CD14-positive monocyte (primary cell): ENCODE measurements around the gene ARID3C. TPM values are rescaled to one million over a fixed set of nuclear protein-coding genes. Genes with fewer than 3 reads are reported as not detected.

ENCODE experiments used
- DNase-seq, 3 donors: peaks; one replicate each; pipeline ENCODE4 v3.0.0-alpha.2; 2011 to 2022
- H2AFZ ChIP-seq: 2 replicates; pipeline ENCODE4 v1.6.0; 2012; ENCODE audit warnings: mild to moderate bottlenecking, low read depth, low read length, inconsistent platforms; ENCODE audit not compliant: insufficient read depth, poor library complexity, severe bottlenecking
- H3K27ac ChIP-seq, 2 donors: 1 replicate in 1 of 2; 2 replicates in 1 of 2; pipeline ENCODE4 v1.5.1; 2012 to 2013; ENCODE audit warnings: low read length in 2 of 2, control low read depth in 1 of 2, inconsistent platforms in 1 of 2, low read depth in 1 of 2, mild to moderate bottlenecking in 1 of 2
- H3K27me3 ChIP-seq, 2 donors: one replicate each; pipeline versions ENCODE4 v1.6.0 to v1.6.1; 2011 to 2013; ENCODE audit warnings: low read length in 2 of 2; ENCODE audit not compliant: control insufficient read depth in 2 of 2, insufficient read depth in 2 of 2
- H3K36me3 ChIP-seq, 2 donors: replicated peaks in 1 of 2; 1 replicate in 1 of 2; 2 replicates in 1 of 2; pipeline versions ENCODE4 v1.5.1 to v1.6.1; 2012 to 2013; ENCODE audit warnings: low read length in 2 of 2, control low read depth in 1 of 2, inconsistent platforms in 1 of 2, mild to moderate bottlenecking in 1 of 2; ENCODE audit not compliant: insufficient read depth in 2 of 2, control insufficient read depth in 1 of 2
- H3K4me1 ChIP-seq, 2 donors: 1 replicate in 1 of 2; 2 replicates in 1 of 2; pipeline versions ENCODE4 v1.5.1 to v1.6.1; 2012 to 2013; ENCODE audit warnings: low read length in 2 of 2, control low read depth in 1 of 2, inconsistent platforms in 1 of 2, mild to moderate bottlenecking in 1 of 2, moderate library complexity in 1 of 2; ENCODE audit not compliant: insufficient read depth in 2 of 2, control insufficient read depth in 1 of 2
- H3K4me2 ChIP-seq: replicated peaks from 2 replicates; pipeline ENCODE3; 2012; ENCODE audit warnings: low read length, moderate library complexity, mild to moderate bottlenecking; ENCODE audit not compliant: poor library complexity, severe bottlenecking; ENCODE audit errors: extremely low read depth
- H3K4me3 ChIP-seq, 3 experiments: fragments of 200-600 bp in 1 of 3; sonication (generic) in 1 of 3; replicated peaks in 1 of 3; 1 replicate in 2 of 3; 2 replicates in 1 of 3; pipeline ENCODE4 v1.5.1; 2011 to 2013; ENCODE audit warnings: low read length in 3 of 3, mild to moderate bottlenecking in 3 of 3, control low read depth in 2 of 3, low read depth in 2 of 3, inconsistent platforms in 1 of 3, moderate library complexity in 1 of 3
- H3K79me2 ChIP-seq: 2 replicates; pipeline ENCODE4 v1.6.0; 2012; ENCODE audit warnings: mild to moderate bottlenecking, control low read depth, inconsistent platforms, low read length, moderate library complexity; ENCODE audit not compliant: insufficient read depth
- H3K9ac ChIP-seq: 2 replicates; pipeline ENCODE4 v1.6.0; 2017; ENCODE audit warnings: low read length, mild to moderate bottlenecking; ENCODE audit not compliant: insufficient read depth, poor library complexity, severe bottlenecking
- H3K9me3 ChIP-seq, 2 donors: replicated peaks in 1 of 2; 1 replicate in 1 of 2; 2 replicates in 1 of 2; pipeline versions ENCODE4 v1.5.1 to v1.6.1; 2012 to 2013; ENCODE audit warnings: low read length in 2 of 2, control low read depth in 1 of 2; ENCODE audit not compliant: control insufficient read depth in 1 of 2, insufficient read depth in 1 of 2
- H4K20me1 ChIP-seq: 2 replicates; pipeline ENCODE4 v1.6.0; 2012; ENCODE audit warnings: mild to moderate bottlenecking, low read length, control low read depth, moderate library complexity; ENCODE audit not compliant: insufficient read depth
- H3K27ac Mint-ChIP-seq, 7 donors: one replicate each; pipeline ENCODE4 v1.8.0; 2020; ENCODE audit warnings: mild to moderate bottlenecking in 7 of 7, mixed read lengths in 7 of 7, moderate library complexity in 6 of 7, inconsistent platforms in 2 of 7
- H3K27me3 Mint-ChIP-seq, 3 donors: one replicate each; pipeline ENCODE4 v1.8.0; 2021 to 2022; ENCODE audit warnings: low read depth in 3 of 3, mild to moderate bottlenecking in 3 of 3, mixed read lengths in 3 of 3, moderate library complexity in 3 of 3, inconsistent platforms in 1 of 3
- H3K36me3 Mint-ChIP-seq, 2 donors: one replicate each; pipeline ENCODE4 v1.8.0; 2020; ENCODE audit warnings: mixed read lengths in 2 of 2, inconsistent platforms in 1 of 2, mild to moderate bottlenecking in 1 of 2
- H3K4me1 Mint-ChIP-seq: one replicate; pipeline ENCODE4 v1.8.0; 2020; ENCODE audit warnings: mild to moderate bottlenecking, mixed read lengths
- H3K4me3 Mint-ChIP-seq, 2 donors: one replicate each; pipeline ENCODE4 v1.8.0; 2020; ENCODE audit warnings: mild to moderate bottlenecking in 2 of 2, mixed read lengths in 2 of 2, moderate library complexity in 1 of 2
- H3K9me3 Mint-ChIP-seq, 7 donors: one replicate each; pipeline ENCODE4 v1.8.0; 2020 to 2022; ENCODE audit warnings: mixed read lengths in 7 of 7, mild to moderate bottlenecking in 6 of 7, moderate library complexity in 6 of 7, inconsistent platforms in 2 of 7
- WGBS: methylation state at CpG from one replicate; pipeline ENCODE4 v1.1.5; 2013; ENCODE audit warnings: missing lambda C conversion rate; ENCODE audit not compliant: insufficient coverage; 5-methylcytosine and 5-hydroxymethylcytosine counted together
- intact Hi-C, 2 donors: fragments of 100-400 bp; cut with micrococcal nuclease; formaldehyde crosslinking; loops; one replicate each; pipeline versions ENCODE4 v1.15.0 to v1.15.1; 2023
- polyA plus RNA-seq, 3 donors: library from polyadenylated mRNA; depleted of rRNA in 1 of 3; unstranded in 2 of 3; stranded (reverse) in 1 of 3; fragments of 300-500 nt in 2 of 3; fragments of >200 nt in 1 of 3; fragmentation: Illumina TruSeq in 2 of 3; gene quantifications; 1 replicate in 2 of 3; 2 replicates in 1 of 3; pipeline ENCODE4 v1.2.3, GENCODE V29; 2012 to 2021
- TF ChIP-seq, protein P1 (sequence below): fragments of 200-600 bp; IDR thresholded peaks from one replicate; pipeline ENCODE4 v1.8.0; 2022; ENCODE audit warnings: antibody characterized with exemption, mild to moderate bottlenecking

ARID3C gene
- polyA plus RNA-seq, 3 donors, result not detected

GRCh38 chr9:34600908-34601307 lies 28.0 kb downstream of the ARID3C start:
- no peaks in the 10 kb centered on the region for H3K4me1 Mint-ChIP-seq
- Histone ChIP-seq H3K4me3 (no peak overlapping the region), H3K4me2 (no peak overlapping the region), H4K20me1 (no peaks in the 10 kb centered on the region), H3K27ac (no peak overlapping the region), H3K9me3 (no peaks in the 10 kb centered on the region), H3K79me2 (no peaks in the 10 kb centered on the region), H3K9ac (no peak overlapping the region), H3K4me1 (no peaks in the 10 kb centered on the region), H3K36me3 (no peaks in the 10 kb centered on the region), H3K27me3 (peaks cover under 1 to 4% of the 10 kb centered on the region in 2 donors), H2AFZ (no peak overlapping the region)
- H3K36me3 Mint-ChIP-seq, result no peaks in the 10 kb centered on the region
- H3K9me3 Mint-ChIP-seq, result peaks cover 0 to 3% (median 0%) of the 10 kb centered on the region in 7 donors
- 0% methylated on average over 1 of the region's 1 CpG for WGBS
- DNase-seq, result no peak
- H3K27me3 Mint-ChIP-seq, result peaks cover 16 to 26% (median 19%) of the 10 kb centered on the region in 3 donors
- TF ChIP-seq, protein P1, sequence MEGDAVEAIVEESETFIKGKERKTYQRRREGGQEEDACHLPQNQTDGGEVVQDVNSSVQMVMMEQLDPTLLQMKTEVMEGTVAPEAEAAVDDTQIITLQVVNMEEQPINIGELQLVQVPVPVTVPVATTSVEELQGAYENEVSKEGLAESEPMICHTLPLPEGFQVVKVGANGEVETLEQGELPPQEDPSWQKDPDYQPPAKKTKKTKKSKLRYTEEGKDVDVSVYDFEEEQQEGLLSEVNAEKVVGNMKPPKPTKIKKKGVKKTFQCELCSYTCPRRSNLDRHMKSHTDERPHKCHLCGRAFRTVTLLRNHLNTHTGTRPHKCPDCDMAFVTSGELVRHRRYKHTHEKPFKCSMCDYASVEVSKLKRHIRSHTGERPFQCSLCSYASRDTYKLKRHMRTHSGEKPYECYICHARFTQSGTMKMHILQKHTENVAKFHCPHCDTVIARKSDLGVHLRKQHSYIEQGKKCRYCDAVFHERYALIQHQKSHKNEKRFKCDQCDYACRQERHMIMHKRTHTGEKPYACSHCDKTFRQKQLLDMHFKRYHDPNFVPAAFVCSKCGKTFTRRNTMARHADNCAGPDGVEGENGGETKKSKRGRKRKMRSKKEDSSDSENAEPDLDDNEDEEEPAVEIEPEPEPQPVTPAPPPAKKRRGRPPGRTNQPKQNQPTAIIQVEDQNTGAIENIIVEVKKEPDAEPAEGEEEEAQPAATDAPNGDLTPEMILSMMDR, result no peak
- intact Hi-C loops, result loop anchor here (5.0 kb wide), 2 partner anchors 36 to 164 kb away; partner anchors contain the start of gene SIGMAR1 (in 1 of the 2)
- H3K27ac Mint-ChIP-seq, result no peak overlapping the region
- no peak overlapping the region for H3K4me3 Mint-ChIP-seq

DNA sequence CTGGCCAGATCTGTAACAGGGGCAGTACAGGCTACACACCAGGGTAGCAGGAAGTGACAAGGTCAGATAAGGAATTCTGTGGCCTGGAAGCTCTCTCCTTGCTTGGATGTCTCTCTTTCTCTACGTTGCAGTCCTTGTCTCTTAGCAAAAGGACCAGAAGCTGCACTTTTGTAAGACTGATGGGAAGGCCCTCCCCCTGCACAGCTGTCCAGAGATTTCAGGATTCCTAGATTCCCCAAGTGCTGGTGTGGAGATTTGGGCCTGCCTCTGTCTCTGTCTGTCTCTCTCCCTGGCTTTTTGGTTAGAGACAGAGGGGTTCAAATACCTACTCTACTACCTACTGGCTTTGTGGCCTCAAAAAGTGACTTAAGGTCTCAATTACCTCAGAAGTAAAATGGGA lies 29.3 kb downstream of the ARID3C start:
- WGBS, result no CpG with 5 or more reads among the region's 1 CpG

More for the DNA sequence above, 29.3 kb downstream of the ARID3C start:
- Histone ChIP-seq H3K36me3 (no peaks in the 10 kb centered on the region), H3K9me3 (no peaks in the 10 kb centered on the region), H3K79me2 (no peaks in the 10 kb centered on the region), H3K4me3 (no peak overlapping the region), H3K9ac (no peak overlapping the region), H3K4me1 (no peaks in the 10 kb centered on the region), H4K20me1 (no peaks in the 10 kb centered on the region), H2AFZ (no peak overlapping the region), H3K27me3 (peaks cover 0 to 4% of the 10 kb centered on the region in 2 donors), H3K4me2 (no peak overlapping the region), H3K27ac (no peak overlapping the region)
- intact Hi-C loops, result loop anchor here in 1 of 2 donors (10.0 kb wide), 1 partner anchor 155 kb away; no protein-coding TSS in a partner anchor
- H3K4me1 Mint-ChIP-seq, result no peaks in the 10 kb centered on the region
- H3K9me3 Mint-ChIP-seq, result peaks cover 0 to 5% (median 0%) of the 10 kb centered on the region in 7 donors
- H3K36me3 Mint-ChIP-seq, result no peaks in the 10 kb centered on the region
- no peak overlapping the region for H3K4me3 Mint-ChIP-seq
- TF ChIP-seq, protein P1, result no peak
- H3K27me3 Mint-ChIP-seq, result peaks cover 12 to 23% (median 21%) of the 10 kb centered on the region in 3 donors
- no peak for DNase-seq
- H3K27ac Mint-ChIP-seq, result peak overlapping the region in 1 of 7 donors; percentile 16
